SK-N-MC (cell line): ENCODE results near the gene TMEM129.

Experiments
- DNase-seq: peaks from one replicate; pipeline ENCODE4 v3.0.0-alpha.2; 2011; ENCODE audit warnings: low read depth, low spot score
- H3K27ac ChIP-seq: fragments of 200-600 bp; sonication (generic); 2 replicates; pipeline ENCODE4 v1.5.1; 2016; ENCODE audit warnings: mixed run types
- H3K36me3 ChIP-seq: fragments of 200-600 bp; sonication (generic); 2 replicates; pipeline ENCODE4 v1.6.1; 2017; ENCODE audit warnings: antibody characterized with exemption, low read length, mixed read lengths; ENCODE audit not compliant: insufficient read depth
- H3K4me3 ChIP-seq: fragments of 200-600 bp; sonication (generic); 2 replicates; pipeline ENCODE4 v1.5.1; 2016
- H3K9ac ChIP-seq: fragments of 200-600 bp; sonication (generic); 2 replicates; pipeline ENCODE4 v1.8.0; 2017; ENCODE audit warnings: mixed run types, mixed read lengths; ENCODE audit not compliant: insufficient read length
- H3K9me3 ChIP-seq: fragments of 200-600 bp; sonication (generic); 2 replicates; pipeline ENCODE4 v1.6.1; 2017; ENCODE audit warnings: low read depth, mild to moderate bottlenecking, antibody characterized with exemption, low read length, moderate library complexity, mixed read lengths
- EZH2 ChIP-seq: fragments of 200-600 bp; sonication (generic); IDR thresholded peaks from one replicate; pipeline ENCODE4 v1.6.1; 2017; ENCODE audit warnings: antibody characterized with exemption
- FOXP2 ChIP-seq: optimal IDR thresholded peaks from 2 replicates; pipeline ENCODE3; 2011; ENCODE audit warnings: mild to moderate bottlenecking, moderate library complexity; ENCODE audit not compliant: insufficient read depth; ENCODE audit errors: extremely low read length, control extremely low read depth
- POLR2AphosphoS5 ChIP-seq: IDR thresholded peaks from 2 replicates; pipeline ENCODE4 v1.6.1; 2012; ENCODE audit warnings: mild to moderate bottlenecking, low read depth, low read length, borderline replicate concordance

Gene TMEM129

GRCh38 chr4:1730532-1731135, 9.5 kb upstream of the TMEM129 start:
- no peak overlapping the region for H3K4me3 ChIP-seq
- H3K9ac ChIP-seq: no peak overlapping the region
- H3K36me3 ChIP-seq: peaks cover 95% of the 10 kb centered on the region
- no peaks in the 10 kb centered on the region for H3K9me3 ChIP-seq
- TF ChIP-seq POLR2AphosphoS5 (no peak), EZH2 (no peak)
- DNase-seq: no peak
- no peak overlapping the region for H3K27ac ChIP-seq

- Histone ChIP-seq H3K9ac (no peak overlapping the region), H3K36me3 (peaks cover 94% of the 10 kb centered on the region), H3K27ac (no peak overlapping the region), H3K9me3 (no peaks in the 10 kb centered on the region), H3K4me3 (no peak overlapping the region)
- TF ChIP-seq FOXP2 (no peak), POLR2AphosphoS5 (no peak), EZH2 (no peak)
- no peak for DNase-seq
Measured at GRCh38 chr4:1728061-1728980, 7.2 kb upstream of the TMEM129 start.

GRCh38 chr4:1727117-1728031, 6.3 kb upstream of the TMEM129 start:
- TF ChIP-seq EZH2 (no peak), FOXP2 (no peak), POLR2AphosphoS5 (no peak)
- Histone ChIP-seq H3K36me3 (peaks cover 92% of the 10 kb centered on the region), H3K27ac (no peak overlapping the region), H3K4me3 (no peak overlapping the region), H3K9me3 (no peaks in the 10 kb centered on the region), H3K9ac (no peak overlapping the region)
- DNase-seq: no peak

GRCh38 chr4:1726146-1726934, 5.2 kb upstream of the TMEM129 start:
- no peaks in the 10 kb centered on the region for H3K9me3 ChIP-seq
- peaks cover 81% of the 10 kb centered on the region for H3K36me3 ChIP-seq
- DNase-seq: peak; percentile 47
- no peak overlapping the region for H3K27ac ChIP-seq
- H3K9ac ChIP-seq: no peak overlapping the region
- no peak overlapping the region for H3K4me3 ChIP-seq
- no peak for TF ChIP-seq POLR2AphosphoS5
- TF ChIP-seq EZH2: no peak
- no peak for TF ChIP-seq FOXP2

DNA sequence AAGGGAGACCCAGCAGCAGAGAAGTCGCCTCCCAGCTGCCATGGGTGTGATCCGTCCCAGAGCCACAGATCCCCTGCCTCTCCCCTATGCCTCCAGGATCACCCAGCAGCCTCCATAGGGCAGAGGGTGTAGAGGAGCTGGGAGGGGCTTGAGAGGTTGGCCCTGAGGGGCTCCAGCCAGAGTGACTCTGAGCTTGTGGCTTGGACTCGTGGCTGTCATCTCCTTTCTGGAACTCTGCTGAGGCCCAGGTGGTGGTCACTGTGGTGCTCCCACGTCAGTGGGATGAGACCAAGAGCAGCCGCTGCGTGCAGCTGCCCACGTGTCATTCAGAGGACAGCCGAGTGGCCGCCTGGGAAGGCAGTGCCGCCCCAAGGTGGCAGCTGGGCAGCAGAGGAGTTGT, 4.4 kb upstream of the TMEM129 start:
- H3K9me3 ChIP-seq: no peaks in the 10 kb centered on the region
- no peak for DNase-seq
- no peak overlapping the region for H3K27ac ChIP-seq
- no peak overlapping the region for H3K9ac ChIP-seq
- TF ChIP-seq POLR2AphosphoS5: no peak
- TF ChIP-seq FOXP2: no peak
- no peak for TF ChIP-seq EZH2
- peaks cover 73% of the 10 kb centered on the region for H3K36me3 ChIP-seq
- H3K4me3 ChIP-seq: no peak overlapping the region

DNA sequence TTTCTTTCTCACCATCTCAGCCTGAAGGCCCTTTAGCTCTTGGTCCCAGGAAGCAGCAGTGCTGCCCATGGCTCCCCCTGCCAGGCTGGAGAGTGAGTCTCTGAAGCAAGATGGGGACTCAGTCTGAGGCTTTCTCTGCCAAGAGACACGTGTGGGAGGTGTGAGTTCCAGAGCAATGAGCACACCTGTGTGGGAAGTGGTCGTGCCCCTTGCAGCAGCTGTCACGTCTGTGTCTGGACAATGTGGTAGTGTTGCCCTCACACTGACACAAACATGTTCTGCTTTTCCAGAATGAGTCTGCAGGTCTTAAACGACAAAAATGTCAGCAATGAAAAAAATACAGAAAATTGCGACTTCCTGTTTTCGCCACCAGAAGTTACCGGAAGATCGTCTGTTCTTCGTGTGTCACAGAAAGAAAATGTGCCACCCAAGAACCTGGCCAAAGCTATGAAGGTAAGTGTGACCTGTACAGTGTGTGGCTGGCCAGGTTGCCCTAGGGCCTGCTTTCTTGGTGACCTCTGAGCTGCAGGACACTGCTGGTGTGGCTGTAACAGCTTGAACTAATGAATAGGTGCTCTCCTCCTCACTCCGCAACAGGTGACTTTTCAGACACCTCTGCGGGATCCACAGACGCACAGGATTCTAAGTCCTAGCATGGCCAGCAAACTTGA, 2.1 kb upstream of the TMEM129 start:
- no peak for DNase-seq
- Histone ChIP-seq H3K27ac (no peak overlapping the region), H3K9me3 (no peaks in the 10 kb centered on the region), H3K9ac (peak overlapping the region; percentile 77), H3K4me3 (peak overlapping the region; percentile 78), H3K36me3 (peaks cover 53% of the 10 kb centered on the region)
- no peak for TF ChIP-seq EZH2
- TF ChIP-seq FOXP2: no peak

DNA sequence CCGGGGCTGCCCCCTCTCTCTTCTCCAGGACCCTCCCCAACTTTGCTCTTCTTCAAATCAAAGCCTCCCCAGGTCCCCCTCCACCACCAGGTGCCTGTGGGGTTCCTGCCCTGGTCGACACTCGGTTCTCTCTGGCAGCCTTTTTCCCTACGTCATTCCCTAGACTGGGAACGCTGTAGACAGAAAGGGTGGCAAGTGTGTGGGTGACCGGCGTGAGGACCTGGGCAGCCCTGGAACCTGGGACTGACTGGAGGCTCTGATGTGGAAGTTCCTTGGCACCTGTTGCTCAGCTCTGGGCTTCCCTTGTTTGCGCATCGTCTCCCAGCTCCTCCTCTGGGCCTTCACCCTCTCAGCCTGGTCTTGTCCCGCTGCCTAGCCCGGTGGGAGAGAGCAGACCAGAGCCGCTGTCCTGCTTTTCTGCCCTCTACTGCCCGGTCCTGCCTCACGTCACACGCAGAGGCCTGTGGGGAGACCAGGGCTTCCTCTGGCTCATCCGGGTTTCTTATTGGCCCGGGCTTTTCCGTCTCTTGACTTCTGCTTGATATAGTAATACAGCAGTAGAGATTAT, 1.5 kb upstream of the TMEM129 start:
- H3K27ac ChIP-seq: 0 out of 2 replicates have a peak overlapping the region, but pooled peaks have one; percentile 2
- H3K4me3 ChIP-seq: peak overlapping the region; percentile 78
- TF ChIP-seq FOXP2 (no peak), EZH2 (no peak), POLR2AphosphoS5 (no peak)
- H3K36me3 ChIP-seq: peaks cover 47% of the 10 kb centered on the region
- H3K9me3 ChIP-seq: no peaks in the 10 kb centered on the region
- no peak for DNase-seq
- peak overlapping the region; percentile 77 for H3K9ac ChIP-seq
